D721Med (cell line): ENCODE results near the gene GID4.

Experiments
- DNase-seq: peaks from one replicate; pipeline ENCODE4 v3.0.0; 2011; ENCODE audit warnings: low spot score; ENCODE audit not compliant: insufficient read length
- FAIRE-seq: peaks from 2 replicates; lab custom pipeline; 2011; peaks lifted over from hg19 to GRCh38; lab: Jason Lieb, UNC
- TF ChIP-seq, protein P1 (sequence below): IDR thresholded peaks from 2 replicates; pipeline ENCODE4 v1.5.1; 2012; ENCODE audit warnings: mild to moderate bottlenecking, control low read depth; ENCODE audit not compliant: insufficient read depth; ENCODE audit errors: missing control alignments

GID4 gene

DNA sequence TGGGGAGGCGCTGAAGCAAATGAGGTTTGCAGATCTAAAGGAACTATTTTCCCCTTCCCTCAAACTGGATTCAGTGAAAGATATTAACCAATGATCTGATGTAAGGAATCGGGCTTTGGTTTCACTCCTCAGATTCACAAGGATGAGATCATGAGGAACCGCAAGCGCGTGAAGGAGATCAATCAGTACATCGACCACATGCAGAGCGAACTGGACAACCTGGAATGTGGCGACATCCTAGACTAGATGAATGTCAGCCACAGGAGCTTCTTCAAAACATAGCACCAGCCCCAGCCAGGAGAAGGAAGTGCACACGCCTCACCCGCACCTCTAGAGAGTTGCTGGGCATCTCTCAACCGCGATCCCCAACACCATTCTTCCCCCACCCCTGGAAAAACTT is 22.8 kb upstream of the GID4 start:
- TF ChIP-seq, protein P1, sequence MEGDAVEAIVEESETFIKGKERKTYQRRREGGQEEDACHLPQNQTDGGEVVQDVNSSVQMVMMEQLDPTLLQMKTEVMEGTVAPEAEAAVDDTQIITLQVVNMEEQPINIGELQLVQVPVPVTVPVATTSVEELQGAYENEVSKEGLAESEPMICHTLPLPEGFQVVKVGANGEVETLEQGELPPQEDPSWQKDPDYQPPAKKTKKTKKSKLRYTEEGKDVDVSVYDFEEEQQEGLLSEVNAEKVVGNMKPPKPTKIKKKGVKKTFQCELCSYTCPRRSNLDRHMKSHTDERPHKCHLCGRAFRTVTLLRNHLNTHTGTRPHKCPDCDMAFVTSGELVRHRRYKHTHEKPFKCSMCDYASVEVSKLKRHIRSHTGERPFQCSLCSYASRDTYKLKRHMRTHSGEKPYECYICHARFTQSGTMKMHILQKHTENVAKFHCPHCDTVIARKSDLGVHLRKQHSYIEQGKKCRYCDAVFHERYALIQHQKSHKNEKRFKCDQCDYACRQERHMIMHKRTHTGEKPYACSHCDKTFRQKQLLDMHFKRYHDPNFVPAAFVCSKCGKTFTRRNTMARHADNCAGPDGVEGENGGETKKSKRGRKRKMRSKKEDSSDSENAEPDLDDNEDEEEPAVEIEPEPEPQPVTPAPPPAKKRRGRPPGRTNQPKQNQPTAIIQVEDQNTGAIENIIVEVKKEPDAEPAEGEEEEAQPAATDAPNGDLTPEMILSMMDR, result no peak
- FAIRE-seq (no peak), DNase-seq (no peak)

GRCh38 chr17:18017958-18018357 is 21.2 kb upstream of the GID4 start:
- no peak for DNase-seq
- FAIRE-seq, result no peak
- TF ChIP-seq, protein P1, result no peak

GRCh38 chr17:18018411-18018921 is 20.7 kb upstream of the GID4 start:
- TF ChIP-seq, protein P1, result no peak
- DNase-seq, result no peak
- FAIRE-seq, result no peak

GRCh38 chr17:18019838-18020154 is 19.4 kb upstream of the GID4 start:
- TF ChIP-seq, protein P1, result no peak
- no peak for DNase-seq
- no peak for FAIRE-seq

DNA sequence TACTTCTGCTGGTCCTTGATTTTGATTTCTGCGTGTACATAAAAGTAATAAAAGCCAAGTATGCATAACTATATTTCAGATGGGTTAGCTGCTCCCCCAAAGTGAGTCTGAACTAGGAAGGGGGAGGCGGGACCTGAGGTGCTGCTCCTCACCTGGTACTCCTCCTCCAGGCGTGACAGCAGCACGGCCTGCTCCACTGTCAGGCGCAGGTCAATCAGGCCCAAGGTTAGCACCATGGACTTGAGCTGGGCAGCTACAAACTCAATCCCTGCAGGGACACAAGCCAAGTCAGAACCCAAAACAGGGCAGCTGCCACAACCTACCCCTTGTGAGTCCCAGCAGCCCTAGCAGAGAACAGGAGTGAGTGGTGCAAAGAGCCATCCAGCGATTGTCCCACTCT is 18.2 kb upstream of the GID4 start:
- TF ChIP-seq, protein P1, result no peak
- DNase-seq (no peak), FAIRE-seq (no peak)

GRCh38 chr17:18021372-18021771 is 17.8 kb upstream of the GID4 start:
- DNase-seq (no peak), FAIRE-seq (no peak)
- TF ChIP-seq, protein P1, result no peak

- TF ChIP-seq, protein P1, result no peak
- FAIRE-seq (no peak), DNase-seq (no peak)
Observed at GRCh38 chr17:18025241-18025944, 13.8 kb upstream of the GID4 start.
